ENCODE data around the gene DCXR.

Gene DCXR

GRCh38 chr17:82042649-82043048, 5.2 kb upstream of the DCXR start:
- in situ Hi-C loops (cut with MboI; ENCODE audit: low sequenced_read_pairs) = loop anchor here (25.0 kb wide), 1 partner anchor 120 kb away; no protein-coding TSS in a partner anchor

- in situ Hi-C loops (cut with MboI; ENCODE audit: low sequenced_read_pairs) = loop anchor here (25.0 kb wide), 1 partner anchor 121 kb away; no protein-coding TSS in a partner anchor
Measured at GRCh38 chr17:82041144-82041814, 3.8 kb upstream of the DCXR start.

DNA sequence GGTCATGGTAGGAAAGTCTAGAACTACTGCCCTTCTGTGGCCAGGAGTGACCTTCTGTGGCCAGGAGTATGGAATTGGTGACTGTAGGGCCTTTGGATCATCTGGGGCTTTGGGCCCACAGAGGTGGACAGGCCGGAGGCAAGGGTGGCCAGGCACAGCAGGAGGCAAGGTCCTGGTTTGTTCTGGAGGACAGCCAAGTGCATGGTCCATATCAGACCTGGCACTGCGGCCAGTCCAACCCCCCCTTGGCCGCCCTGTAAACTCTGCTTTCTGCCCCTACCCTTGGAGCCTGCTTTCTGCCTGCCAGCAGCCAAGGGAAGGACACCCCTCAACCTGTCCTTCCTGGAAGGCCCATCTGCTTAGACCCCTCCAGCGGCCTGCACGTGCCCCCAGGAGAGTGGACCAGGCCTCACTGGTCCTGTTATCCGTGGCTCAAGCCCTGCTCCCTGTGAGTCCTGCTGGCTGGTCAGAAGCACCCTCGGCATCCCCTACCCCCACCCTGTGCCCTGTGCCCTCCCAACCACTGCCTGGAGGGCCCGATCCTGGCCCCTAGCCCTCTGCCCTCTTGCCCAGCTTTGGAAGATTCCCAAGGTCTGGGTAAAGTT, 2.3 kb upstream of the DCXR start:
- in situ Hi-C loops (cut with MboI; ENCODE audit: low sequenced_read_pairs) = loop anchor here (25.0 kb wide), 1 partner anchor 123 kb away; no protein-coding TSS in a partner anchor

DNA sequence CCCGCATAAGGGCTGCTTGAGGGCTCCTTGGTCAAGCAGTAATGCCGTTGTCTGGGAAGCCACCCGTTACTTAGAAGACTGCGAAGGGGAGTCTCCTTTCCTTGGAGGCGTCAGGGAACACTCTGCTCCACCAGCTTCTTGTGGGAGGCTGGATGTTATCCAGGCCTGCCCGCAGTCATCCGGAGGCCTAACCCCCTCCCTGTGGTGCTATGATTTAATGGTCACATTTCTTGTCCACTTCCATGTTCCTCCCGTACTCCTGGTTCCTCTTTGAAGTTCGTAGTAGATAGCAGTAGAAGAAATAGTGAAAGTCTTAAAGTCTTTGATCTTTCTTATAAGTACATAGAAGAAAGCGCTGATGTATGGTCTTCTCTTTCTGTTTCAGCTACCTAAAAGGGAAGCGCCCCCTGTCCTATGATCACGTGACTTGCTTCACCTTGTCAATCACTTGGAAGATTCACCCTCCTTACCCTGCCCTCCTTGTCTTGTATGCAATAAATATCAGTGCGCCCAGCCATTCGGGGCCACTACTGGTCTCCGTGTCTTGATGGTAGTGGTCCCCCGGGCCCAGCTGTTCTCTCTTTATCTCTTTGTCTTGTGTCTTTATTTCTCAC, 1.4 kb upstream of the DCXR start:
- in situ Hi-C loops (cut with MboI; ENCODE audit: low sequenced_read_pairs) = loop anchor here (25.0 kb wide), 1 partner anchor 123 kb away; no protein-coding TSS in a partner anchor

GRCh38 chr17:82037889-82038195, 345 bp upstream of the DCXR start:
- in situ Hi-C loops (cut with MboI; ENCODE audit: low sequenced_read_pairs) = loop anchor here (25.0 kb wide), 1 partner anchor 124 kb away; no protein-coding TSS in a partner anchor

DNA sequence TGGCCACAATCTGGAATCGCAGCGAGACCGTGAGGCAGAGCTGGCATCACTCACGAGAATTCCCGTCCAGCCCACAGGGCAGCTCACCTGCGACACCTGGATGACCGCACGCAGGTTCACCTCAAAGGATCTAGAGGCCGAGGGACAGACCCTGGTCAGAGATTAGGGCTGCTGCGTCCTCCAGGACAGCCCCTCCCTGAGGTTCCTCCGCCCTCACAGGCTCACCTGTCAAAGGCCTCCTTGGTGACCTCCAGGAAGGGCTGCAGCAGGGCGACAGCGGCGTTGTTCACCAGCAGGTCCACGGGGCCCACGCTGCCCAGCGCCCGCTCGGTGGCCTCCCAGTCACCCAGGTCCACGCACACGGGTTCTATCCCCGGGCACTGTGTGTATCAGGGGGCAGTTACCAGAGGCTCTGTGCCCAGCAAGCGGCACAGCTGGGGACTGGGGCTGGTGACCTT, 834 bp downstream of the DCXR start:
- in situ Hi-C loops (cut with MboI; ENCODE audit: low sequenced_read_pairs) = loop anchor here (25.0 kb wide), 1 partner anchor 126 kb away; no protein-coding TSS in a partner anchor

- in situ Hi-C loops (cut with MboI; ENCODE audit: low sequenced_read_pairs) = loop anchor here (25.0 kb wide), 1 partner anchor 126 kb away; no protein-coding TSS in a partner anchor
Measured at GRCh38 chr17:82035956-82036633, 1.4 kb downstream of the DCXR start.

GRCh38 chr17:82035488-82035887, 2.0 kb downstream of the DCXR start:
- in situ Hi-C loops (cut with MboI; ENCODE audit: low sequenced_read_pairs) = loop anchor here (25.0 kb wide), 1 partner anchor 127 kb away; no protein-coding TSS in a partner anchor

GRCh38 chr17:82034371-82035011, 3.0 kb downstream of the DCXR start:
- in situ Hi-C loops (cut with MboI; ENCODE audit: low sequenced_read_pairs) = loop anchor here (25.0 kb wide), 1 partner anchor 128 kb away; no protein-coding TSS in a partner anchor

DNA sequence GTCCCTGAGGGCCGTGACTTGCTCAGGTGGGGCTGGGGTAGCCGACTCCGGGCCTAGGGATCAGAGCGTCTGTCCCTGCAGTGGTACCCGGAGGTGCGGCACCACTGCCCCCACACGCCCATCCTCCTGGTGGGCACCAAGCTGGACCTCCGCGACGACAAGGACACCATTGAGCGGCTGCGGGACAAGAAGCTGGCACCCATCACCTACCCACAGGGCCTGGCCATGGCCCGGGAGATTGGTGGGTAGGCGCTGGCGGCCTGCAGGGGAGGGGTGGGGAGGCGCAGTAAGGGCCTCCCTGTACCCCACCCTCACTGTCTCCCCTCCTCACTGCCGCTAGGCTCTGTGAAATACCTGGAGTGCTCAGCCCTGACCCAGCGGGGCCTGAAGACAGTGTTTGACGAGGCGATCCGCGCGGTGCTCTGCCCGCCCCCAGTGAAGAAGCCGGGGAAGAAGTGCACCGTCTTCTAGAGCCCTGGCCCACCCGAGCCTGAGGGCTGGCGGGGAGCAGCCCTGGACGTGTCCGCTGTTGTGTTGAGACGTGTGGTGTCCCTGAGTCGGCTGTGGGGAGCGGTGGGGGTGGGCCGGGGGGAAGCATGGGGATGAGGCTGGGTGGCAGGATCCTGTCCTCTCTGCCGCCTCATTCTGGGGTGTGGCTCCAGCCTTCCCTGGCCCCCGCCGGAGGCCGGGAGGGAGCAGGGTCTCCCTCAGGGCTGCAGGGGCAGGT, 4.0 kb downstream of the DCXR start:
- in situ Hi-C loops (cut with MboI; ENCODE audit: low sequenced_read_pairs) = loop anchor here (25.0 kb wide), 1 partner anchor 129 kb away; no protein-coding TSS in a partner anchor

- in situ Hi-C loops (cut with MboI; ENCODE audit: low sequenced_read_pairs) = loop anchor here (25.0 kb wide), 1 partner anchor 130 kb away; no protein-coding TSS in a partner anchor
Measured at GRCh38 chr17:82031885-82032627, 5.4 kb downstream of the DCXR start.

GRCh38 chr17:82031303-82031884, 6.1 kb downstream of the DCXR start, which contains the start of gene RAC3:
RAC3 (plus strand) TSS chr17:82031678; CDS start chr17:82031762, 84 bp downstream.
- in situ Hi-C loops (cut with MboI; ENCODE audit: low sequenced_read_pairs) = loop anchor here (25.0 kb wide), 1 partner anchor 131 kb away; no protein-coding TSS in a partner anchor

GRCh38 chr17:82030470-82031302, 6.8 kb downstream of the DCXR start:
- in situ Hi-C loops (cut with MboI; ENCODE audit: low sequenced_read_pairs) = loop anchor here (25.0 kb wide), 1 partner anchor 132 kb away; no protein-coding TSS in a partner anchor

DNA sequence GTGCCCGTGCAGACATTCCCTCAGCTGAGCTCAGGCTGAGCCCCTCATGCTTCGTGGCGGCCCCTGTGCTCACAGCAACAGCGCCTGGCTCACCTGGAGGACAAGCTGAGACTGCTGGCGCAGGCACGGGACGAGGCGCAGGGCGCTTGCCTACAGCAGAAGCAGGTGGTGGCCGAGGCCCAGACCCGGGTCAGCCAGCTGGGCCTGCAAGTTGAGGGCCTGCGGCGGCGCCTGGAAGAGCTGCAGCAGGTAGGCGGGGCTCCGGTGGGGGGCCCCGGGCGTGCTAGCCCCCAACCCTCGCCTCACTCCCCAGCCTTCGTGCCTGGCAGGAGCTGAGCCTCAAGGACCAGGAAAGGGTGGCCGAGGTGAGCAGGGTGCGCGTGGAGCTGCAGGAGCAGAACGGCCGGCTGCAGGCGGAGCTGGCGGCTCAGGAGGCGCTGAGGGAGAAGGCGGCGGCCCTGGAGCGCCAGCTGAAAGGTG, 7.5 kb downstream of the DCXR start:
- in situ Hi-C loops (cut with MboI; ENCODE audit: low sequenced_read_pairs) = loop anchor here (25.0 kb wide), 1 partner anchor 132 kb away; no protein-coding TSS in a partner anchor

DNA sequence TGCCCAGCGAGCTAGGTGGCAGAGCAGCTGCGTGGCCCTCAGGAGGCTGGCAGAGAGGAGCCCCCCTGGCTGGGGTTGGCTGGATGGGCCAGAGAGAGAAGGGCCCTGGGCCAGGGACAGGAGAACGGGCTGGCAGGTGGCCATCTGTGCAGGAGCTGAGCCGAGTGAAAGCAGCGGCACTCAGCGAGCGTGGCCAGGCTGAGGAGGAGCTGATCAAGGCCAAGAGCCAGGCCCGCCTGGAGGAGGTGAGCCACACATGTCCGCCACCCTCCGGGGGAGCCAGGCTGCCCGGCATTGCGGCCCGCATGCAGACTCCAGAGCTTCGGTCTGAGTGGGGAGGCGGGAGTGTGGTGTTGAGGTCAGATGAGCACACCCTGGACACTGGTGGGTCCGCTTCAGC, 8.1 kb downstream of the DCXR start:
- in situ Hi-C loops (cut with MboI; ENCODE audit: low sequenced_read_pairs) = loop anchor here (25.0 kb wide), 1 partner anchor 133 kb away; no protein-coding TSS in a partner anchor

DNA sequence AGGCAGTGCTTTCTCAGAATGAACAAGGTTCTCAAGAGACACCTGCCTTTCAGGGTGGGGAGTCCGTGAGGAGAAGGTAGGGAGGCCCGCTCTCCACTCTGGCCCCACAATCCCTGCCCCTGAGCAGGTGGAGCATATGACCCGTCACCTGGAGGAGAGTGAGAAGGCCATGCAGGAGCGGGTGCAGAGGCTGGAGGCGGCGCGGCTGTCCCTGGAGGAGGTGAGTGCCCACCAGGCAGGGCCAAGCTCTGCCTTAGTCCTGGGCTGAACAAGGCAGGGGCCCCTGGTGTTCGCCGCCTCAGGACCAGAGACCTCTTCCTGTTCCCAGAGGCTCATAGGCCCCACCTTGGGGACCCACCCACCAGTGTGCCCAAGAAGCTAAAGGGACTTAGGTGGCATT, 8.5 kb downstream of the DCXR start:
- in situ Hi-C loops (cut with MboI; ENCODE audit: low sequenced_read_pairs) = loop anchor here (25.0 kb wide), 1 partner anchor 133 kb away; no protein-coding TSS in a partner anchor

GRCh38 chr17:82028246-82028645, 9.3 kb downstream of the DCXR start:
- in situ Hi-C loops (cut with MboI; ENCODE audit: low sequenced_read_pairs) = loop anchor here (25.0 kb wide), 1 partner anchor 134 kb away; no protein-coding TSS in a partner anchor
